Activated CD8-positive, alpha-beta memory T cell treated with anti-CD3 and anti-CD28 coated beads, Interleukin-2, amount 50 U/mL, for 48 hours (primary cell): ENCODE results near the gene NDUFA13.

Source experiments
- DNase-seq: peaks from one replicate; pipeline ENCODE4 v3.0.0-alpha.2; 2020

Gene NDUFA13

GRCh38 chr19:19534556-19535265 lies 18.7 kb downstream of the NDUFA13 start:
- DNase-seq, result no peak

DNA sequence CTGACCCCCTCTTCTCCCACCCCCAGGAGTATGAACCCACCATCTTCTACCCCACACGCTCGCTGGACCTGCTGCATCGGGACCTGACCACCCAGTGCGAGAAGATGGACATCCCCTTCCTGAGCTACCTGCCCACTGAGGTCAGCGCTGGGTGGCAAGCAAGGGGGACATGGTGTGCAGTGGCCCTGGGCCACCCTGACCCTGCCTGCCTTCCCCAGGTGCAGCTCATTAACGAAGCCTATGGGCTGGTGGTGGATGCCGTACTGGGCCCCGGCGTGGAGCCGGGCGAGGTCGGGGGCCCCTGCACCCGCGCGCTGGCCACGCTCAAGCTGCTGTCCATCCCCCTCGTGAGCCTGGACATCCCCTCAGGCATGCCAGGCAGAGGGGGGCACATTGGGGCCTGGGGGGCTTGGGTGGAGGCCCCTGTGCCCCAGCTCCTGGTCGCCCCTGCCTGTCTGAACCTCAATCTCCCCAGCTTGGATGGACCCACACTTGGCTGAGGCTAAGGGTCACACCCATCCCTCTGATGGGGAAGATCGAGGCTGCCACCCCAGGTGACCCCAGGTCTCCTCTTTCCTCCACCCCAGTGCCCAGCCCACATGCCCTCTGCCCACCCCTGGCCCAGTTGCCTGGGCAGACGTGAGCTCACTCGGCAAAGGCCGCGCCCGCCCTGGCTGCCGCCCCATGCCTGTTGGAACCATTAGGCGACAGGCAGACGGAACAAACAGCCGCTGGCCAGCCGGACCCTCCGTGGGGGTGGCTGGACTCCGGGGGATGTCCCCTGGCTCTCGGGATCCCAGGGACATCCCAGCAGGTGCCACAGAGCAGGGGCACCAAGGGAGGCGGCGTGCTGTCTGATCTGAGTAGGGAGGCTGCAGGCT lies 19.5 kb downstream of the NDUFA13 start:
- DNase-seq, result no peak

- no peak for DNase-seq
These were observed 21.3 kb downstream of the NDUFA13 start for GRCh38 chr19:19537075-19538048.

GRCh38 chr19:19538061-19538784 lies 22.2 kb downstream of the NDUFA13 start, which contains the start of gene CILP2:
Gene CILP2 (plus strand): TSS chr19:19538265. CDS start chr19:19538350, 85 bp downstream.
- DNase-seq, result peak; percentile 80

- DNase-seq, result no peak
These were observed 22.8 kb downstream of the NDUFA13 start for GRCh38 chr19:19538785-19539166.

DNA sequence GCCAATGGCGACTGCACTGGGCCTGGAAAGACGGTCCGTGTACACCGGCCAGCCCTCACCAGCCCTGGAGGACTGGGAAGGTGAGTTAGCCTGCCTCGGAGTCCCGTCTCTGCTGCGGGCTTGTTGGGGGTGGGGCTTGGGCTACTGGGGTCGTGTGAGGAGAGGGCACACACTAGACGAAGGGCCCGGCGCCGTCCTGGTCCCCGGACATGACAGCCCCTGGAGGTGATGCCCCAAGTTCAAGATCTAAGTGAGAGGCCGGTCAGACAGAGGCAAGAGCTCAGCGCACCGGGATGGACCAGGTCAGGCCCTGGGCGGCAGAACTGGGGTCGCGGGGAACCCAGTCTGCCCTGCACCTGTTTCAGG lies 23.7 kb downstream of the NDUFA13 start:
- DNase-seq, result no peak

GRCh38 chr19:19540064-19540714 lies 24.2 kb downstream of the NDUFA13 start:
- peak; percentile 89 for DNase-seq

GRCh38 chr19:19540715-19541515 lies 24.9 kb downstream of the NDUFA13 start:
- DNase-seq, result peak; percentile 91

DNA sequence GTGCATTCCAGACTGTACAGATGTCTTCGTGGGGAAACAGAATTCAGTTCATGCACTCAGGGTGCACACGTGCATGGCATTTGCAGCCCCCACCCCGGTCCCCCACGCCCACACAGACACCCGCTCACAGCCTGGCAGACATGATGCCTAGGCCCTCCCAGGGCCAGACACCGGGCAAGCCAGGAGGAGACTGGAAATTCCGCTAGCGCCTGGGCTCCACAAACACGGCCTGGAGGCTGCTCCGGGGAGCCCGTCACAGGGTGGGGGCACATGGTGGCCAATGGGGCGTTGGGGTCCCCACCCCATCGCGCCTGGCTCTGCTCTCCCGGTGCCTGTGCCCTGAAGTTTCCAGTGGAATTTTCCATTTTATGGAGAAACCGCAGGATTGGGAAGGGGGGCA lies 25.6 kb downstream of the NDUFA13 start:
- no peak for DNase-seq

DNA sequence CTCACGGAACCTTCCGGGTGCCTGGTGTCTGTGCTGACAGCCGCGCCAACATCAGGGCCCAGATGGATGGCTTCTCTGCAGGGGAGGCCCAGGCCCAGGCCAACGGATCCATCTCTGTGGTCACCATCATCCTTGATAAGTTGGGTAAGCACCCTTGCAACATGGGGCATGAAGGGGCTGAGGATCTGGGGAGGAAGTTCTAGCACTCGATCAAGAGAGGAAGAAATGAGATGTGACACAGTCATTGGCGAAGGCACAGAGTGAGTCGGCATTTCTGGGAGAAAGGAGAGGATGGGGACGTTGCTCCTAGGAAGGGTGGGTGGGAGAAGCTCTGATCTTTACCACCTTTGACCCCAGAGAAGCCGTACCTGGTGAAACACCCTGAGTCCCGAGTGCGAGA lies 26.5 kb downstream of the NDUFA13 start:
- DNase-seq, result no peak

DNA sequence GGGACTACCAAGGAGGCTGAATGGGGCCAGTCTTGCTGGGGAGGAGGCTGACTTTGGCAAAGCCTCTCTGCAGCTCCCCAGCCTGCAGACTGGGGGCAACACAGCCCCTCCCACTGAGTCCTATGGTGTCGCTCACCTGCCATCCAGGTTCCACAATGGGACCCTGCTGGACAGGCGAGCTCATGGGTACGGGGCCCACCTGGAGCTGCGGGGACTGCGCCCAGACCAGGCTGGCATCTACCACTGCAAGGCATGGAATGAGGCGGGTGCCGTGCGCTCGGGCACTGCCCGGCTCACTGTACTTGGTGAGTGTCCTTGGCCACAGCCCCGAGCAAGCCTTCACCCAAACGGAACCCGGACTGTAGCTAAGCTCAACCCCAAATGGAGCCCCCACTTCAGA lies 27.1 kb downstream of the NDUFA13 start:
- DNase-seq, result no peak

DNA sequence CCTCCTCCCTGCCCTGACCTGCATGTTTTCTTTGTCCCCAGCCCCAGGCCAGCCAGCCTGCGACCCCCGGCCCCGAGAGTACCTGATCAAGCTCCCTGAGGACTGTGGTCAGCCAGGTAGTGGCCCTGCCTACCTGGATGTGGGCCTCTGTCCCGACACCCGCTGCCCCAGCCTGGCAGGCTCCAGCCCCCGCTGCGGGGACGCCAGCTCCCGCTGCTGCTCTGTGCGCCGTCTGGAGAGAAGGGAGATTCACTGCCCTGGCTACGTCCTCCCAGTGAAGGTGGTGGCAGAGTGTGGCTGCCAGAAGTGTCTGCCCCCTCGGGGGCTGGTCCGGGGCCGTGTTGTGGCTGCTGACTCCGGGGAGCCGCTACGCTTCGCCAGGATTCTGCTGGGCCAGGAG lies 27.6 kb downstream of the NDUFA13 start:
- DNase-seq, result no peak

DNA sequence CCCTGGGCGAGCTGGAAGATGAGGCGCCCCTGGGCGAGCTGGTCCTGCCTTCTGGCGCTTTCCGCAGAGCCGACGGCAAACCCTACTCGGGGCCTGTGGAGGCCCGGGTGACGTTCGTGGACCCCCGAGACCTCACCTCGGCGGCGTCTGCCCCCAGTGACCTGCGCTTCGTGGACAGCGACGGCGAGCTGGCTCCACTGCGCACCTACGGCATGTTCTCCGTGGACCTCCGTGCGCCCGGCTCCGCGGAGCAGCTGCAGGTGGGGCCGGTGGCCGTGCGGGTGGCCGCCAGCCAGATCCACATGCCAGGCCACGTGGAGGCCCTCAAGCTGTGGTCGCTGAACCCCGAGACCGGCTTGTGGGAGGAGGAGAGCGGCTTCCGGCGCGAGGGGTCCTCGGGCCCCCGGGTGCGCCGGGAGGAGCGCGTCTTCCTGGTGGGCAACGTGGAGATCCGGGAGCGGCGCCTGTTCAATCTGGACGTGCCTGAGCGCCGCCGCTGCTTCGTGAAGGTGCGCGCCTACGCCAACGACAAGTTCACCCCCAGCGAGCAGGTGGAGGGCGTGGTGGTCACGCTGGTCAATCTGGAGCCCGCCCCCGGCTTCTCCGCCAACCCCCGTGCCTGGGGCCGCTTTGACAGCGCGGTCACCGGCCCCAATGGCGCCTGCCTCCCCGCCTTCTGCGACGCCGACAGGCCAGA lies 28.4 kb downstream of the NDUFA13 start:
- no peak for DNase-seq

- DNase-seq, result no peak
These were observed 29.0 kb downstream of the NDUFA13 start for GRCh38 chr19:19544954-19545591.

DNA sequence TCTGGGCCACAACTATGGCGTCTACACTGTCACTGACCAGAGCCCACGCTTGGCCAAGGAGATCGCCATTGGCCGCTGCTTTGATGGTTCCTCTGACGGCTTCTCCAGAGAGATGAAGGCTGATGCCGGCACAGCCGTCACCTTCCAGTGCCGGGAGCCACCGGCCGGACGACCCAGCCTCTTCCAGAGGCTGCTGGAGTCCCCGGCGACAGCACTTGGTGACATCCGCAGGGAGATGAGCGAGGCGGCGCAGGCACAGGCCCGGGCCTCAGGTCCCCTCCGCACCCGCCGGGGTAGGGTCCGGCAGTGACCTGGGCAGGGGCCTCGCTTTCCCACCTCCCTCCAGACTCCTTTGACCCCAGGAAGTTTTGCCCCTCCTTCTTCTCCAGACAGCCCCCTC lies 29.7 kb downstream of the NDUFA13 start:
- no peak for DNase-seq

DNA sequence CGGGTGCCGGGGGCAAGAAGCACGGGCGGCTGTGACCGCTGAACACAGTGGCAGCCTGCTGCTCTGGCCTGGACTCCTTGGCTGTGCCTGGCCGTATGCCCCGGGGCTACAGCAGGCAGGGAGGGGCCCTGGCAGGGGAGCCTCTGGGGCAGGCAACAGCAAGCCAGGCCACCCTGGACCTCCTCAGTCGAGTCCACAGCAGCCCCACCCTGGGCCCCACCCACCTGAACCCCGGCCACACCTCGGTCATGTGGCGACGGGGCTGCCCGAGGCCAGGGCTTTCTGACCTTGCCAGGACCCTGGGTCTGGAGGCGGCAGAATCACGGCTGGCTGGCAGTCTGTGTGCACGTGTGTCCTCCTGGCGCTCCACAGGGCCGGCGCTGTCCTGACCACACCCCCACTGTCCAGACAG lies 30.7 kb downstream of the NDUFA13 start:
- DNase-seq, result no peak

GRCh38 chr19:19547674-19548336 lies 31.8 kb downstream of the NDUFA13 start:
- DNase-seq, result no peak

DNA sequence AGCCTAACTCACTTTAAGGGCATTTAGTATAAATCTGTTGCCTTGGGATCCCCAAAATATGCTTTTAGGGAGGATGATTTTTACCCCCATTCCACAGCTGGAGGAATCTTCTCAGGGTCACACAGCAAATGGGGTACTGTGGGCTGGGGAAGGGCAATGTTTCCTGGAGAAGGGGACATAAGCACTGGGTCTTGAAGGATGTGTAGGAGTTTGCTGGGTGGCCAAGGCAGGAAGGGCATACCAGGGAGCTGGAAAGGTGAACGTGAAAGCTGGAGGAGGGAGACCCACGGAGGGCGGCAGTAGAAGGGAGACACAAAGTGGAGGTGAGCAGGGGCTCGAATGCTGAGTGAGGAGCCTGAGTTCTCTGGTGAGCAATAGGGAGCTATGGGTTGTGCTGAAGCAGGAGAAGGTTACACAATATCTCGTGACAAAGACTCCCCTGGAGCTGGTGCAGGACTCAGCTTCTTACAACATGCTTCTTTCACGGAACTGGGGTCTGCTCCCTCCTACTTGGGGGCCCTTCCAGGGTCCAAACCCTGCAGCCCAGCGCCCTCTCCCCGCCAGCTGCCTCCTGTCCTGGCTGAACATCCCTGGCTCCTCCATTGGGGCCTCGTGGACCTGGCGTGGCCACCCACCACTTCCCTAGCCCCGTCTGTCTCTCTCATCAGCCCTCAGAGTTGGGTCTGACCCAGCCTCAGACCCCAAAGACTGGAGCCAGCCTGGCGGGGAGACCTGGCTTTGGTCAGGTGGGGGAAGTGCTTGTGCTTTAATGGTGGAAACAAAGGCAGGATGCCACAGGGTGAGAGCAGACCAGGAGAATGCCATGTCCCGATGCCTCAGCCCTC lies 33.1 kb downstream of the NDUFA13 start:
- no peak for DNase-seq
